ENCODE data around the gene STK16.

GRCh38 chr2:219293736-219294231 lies 48.5 kb downstream of the STK16 start:
- TF ChIP-seq CTCF (IDR thresholded peaks at IDR 0.05) = no peak
- no peak for TF ChIP-seq EZH2 (IDR thresholded peaks at IDR 0.05)
